Activated T-cell treated with anti-CD3 and anti-CD28 coated beads for 4 hours (primary cell): ENCODE results near the gene HLA-DQB2.

ENCODE experiments used
- DNase-seq: peaks from one replicate; pipeline ENCODE4 v3.0.0-alpha.2; 2020

The HLA-DQB2 gene

GRCh38 chr6:32744776-32745175 lies 18.6 kb downstream of the HLA-DQB2 start:
- DNase-seq: no peak

- no peak for DNase-seq
Measured at GRCh38 chr6:32742374-32742773, 21.0 kb downstream of the HLA-DQB2 start.

GRCh38 chr6:32741031-32741960 lies 22.0 kb downstream of the HLA-DQB2 start, which contains the start of gene HLA-DQA2:
Gene HLA-DQA2, plus strand, starts transcription at chr6:32741391. Its CDS starts 53 bp downstream, at chr6:32741444.
- DNase-seq: no peak

GRCh38 chr6:32738126-32738525 lies 25.2 kb downstream of the HLA-DQB2 start:
- no peak for DNase-seq

GRCh38 chr6:32718879-32719278 lies 44.5 kb downstream of the HLA-DQB2 start:
- DNase-seq: no peak

GRCh38 chr6:32716396-32716795 lies 46.9 kb downstream of the HLA-DQB2 start:
- DNase-seq: no peak

- DNase-seq: no peak
Measured at GRCh38 chr6:32713241-32713640, 50.1 kb downstream of the HLA-DQB2 start.

GRCh38 chr6:32709625-32710024 lies 53.7 kb downstream of the HLA-DQB2 start:
- no peak for DNase-seq
